ENCODE results near the gene CCNY.

CCNY gene

GRCh38 chr10:35448687-35449662 lies 112.7 kb downstream of the CCNY start:
- DNase-seq (ENCODE audit: low read depth in 1 of 2, low spot score in 1 of 2) = no peak

GRCh38 chr10:35449944-35450343 lies 113.6 kb downstream of the CCNY start:
- no peak for DNase-seq (ENCODE audit: low read depth in 1 of 2, low spot score in 1 of 2)

- DNase-seq (ENCODE audit: low read depth in 1 of 2, low spot score in 1 of 2) = no peak
These were observed 115.1 kb downstream of the CCNY start for GRCh38 chr10:35451151-35452016.

DNA sequence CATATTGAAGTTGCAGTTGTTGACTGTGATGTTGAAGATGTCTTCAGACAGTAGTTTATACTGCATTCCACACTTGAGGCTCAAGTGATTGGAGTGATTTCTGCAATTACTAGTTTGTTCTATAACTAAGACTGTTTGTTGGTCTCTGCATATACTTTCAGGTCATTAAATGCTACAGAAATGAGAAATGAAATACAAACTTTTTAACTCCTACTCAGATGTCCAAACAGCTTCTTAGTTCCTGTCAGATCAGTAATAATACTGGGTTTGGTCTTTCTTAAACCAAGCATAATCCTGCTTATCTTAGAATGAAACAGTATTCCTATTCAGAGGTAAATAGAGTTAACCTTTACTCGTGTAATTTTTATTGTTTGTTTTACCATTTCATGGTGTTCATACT lies 115.9 kb downstream of the CCNY start:
- DNase-seq (ENCODE audit: low read depth in 1 of 2, low spot score in 1 of 2) = no peak

GRCh38 chr10:35452847-35453246 lies 116.5 kb downstream of the CCNY start:
- no peak for DNase-seq (ENCODE audit: low read depth in 1 of 2, low spot score in 1 of 2)

GRCh38 chr10:35453855-35454532 lies 117.7 kb downstream of the CCNY start:
- DNase-seq (ENCODE audit: low read depth in 1 of 2, low spot score in 1 of 2) = no peak

DNA sequence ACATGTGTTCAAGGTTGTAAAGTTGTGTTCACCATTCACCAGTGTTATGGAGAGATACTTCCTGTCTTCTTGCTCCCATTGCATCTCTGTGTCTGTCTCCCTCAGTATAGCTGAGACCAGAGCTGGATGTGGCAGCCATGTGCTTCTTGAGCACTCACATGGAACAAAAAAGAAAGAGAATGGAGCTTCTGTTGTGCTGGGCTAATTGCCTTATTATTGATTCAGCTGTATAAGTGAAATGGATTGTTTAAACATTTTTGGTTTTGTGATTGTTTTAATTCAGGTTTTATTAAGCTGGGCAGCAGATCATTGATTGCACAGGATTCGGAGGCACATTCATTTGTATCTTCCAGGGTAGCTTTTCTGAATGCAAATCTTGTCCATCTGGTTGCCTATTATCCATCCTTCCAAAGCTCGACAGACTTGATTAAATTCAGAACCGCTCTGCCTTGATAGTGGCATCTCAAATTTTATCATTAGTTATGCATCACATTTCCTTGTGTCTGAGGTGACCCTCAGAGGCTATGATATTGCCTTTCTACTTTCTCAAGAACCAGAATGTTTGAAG lies 119.9 kb downstream of the CCNY start:
- DNase-seq (ENCODE audit: low read depth in 1 of 2, low spot score in 1 of 2) = no peak

DNA sequence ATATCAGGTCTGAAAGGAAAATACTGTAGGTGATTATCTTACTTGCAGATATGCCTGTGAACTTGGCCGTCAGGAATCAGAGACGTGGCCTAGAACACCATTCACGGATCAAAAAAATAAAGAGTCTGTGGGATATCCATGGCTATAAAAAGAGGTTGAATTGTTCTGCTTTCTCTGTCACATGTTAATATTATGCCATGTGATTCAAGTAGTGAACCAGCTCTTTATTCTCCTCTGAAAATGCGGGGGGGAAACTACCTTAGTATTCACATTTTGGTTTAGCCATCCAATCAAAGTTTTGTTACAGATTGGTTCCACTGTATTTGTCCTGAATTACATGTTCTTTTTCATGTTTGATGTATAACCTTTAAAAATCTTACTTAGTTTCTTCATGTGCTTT lies 120.5 kb downstream of the CCNY start:
- DNase-seq (ENCODE audit: low read depth in 1 of 2, low spot score in 1 of 2) = no peak

DNA sequence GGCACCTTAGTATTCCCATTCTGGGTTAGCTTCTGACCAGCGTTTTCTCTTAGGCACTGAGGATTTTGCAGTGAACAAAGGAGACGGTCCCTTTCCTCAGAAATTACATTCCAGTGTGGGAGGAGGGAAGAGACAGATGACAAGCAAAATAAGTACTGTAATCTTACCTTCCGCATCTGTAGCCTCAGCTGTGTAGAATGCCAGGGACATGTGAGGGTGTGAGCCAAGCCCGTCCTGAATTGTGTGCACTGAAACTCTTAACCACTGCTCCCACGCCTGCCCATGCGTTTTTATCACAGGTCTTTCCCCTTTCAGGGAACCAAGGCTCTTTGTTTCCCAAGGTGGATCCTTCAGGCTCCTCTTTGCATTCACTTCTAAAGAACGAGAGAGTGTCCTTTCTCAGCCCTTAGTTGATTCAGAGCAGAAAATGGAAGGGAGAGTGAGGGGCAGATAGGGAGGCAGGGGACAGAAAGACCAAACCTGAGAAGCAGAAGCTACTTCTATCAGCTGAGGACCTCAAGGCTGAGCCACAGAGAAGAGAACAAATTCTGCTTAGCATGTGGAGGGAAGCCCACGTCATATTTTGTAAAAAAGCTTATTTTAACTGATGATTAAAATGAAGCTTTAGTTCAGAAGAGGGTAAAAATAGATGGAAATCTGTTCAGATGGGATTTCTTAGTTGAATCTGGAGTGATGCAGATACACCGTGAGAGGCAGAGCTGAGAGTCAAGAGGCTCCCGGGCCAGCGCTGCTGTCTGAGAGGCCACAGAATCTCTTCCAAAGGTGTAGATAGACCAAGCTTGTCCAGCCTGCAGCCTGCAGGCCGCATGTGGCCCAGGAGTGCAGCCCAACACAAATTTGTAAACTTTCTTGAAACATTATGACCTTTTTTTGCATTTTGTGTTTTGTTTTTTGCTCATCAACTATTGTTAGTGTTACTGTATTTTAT lies 122.5 kb downstream of the CCNY start:
- no peak for DNase-seq (ENCODE audit: low read depth in 1 of 2, low spot score in 1 of 2)

DNA sequence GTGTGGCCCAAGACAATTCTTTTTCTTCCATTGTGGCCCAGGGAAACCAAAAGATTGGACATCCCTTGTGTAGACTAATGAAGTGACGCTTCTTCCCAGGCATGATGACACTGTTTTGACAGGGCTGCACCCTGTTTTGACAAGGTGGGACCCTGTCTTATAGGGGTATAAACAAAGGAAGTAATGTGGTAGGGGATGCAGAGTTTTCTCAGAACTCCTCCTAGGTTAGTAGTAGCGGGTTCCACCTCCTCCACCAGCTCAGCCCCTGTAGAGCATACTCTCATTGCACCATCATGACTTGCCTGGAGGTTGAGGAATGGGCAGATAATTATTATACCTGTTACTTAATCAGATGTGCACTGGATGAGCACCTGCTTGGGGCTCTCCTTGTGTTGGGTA lies 123.1 kb downstream of the CCNY start:
- DNase-seq (ENCODE audit: low read depth in 1 of 2, low spot score in 1 of 2) = no peak

DNA sequence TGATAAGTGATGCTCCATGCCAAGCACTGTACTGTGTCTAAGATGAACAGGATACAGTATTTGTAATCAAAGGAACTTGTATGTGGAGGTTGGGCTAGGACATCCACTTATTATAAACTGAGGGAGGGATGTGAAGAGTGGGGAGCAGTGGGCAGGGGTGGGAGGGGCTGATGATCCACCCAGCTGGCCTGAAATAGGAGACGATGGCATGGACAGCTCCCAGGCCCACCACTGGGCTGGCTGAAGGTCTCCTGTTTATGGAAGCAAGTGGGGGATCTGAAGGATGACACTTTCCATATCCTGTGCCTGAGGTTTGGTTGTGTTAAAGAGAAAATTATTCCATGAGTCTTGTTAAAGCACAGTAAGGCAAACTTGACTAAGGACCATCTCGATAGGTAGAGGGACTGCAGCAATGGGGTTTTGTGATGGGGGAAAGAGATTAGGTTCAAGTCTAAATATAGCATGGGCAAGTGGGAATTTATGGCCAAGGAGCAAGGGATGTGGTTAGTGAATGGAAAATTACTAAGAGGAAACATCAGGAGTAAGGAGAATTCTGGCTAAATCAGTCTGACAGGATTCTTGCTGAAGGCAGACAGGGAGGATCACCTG lies 124.6 kb downstream of the CCNY start:
- DNase-seq (ENCODE audit: low read depth in 1 of 2, low spot score in 1 of 2) = no peak

GRCh38 chr10:35462491-35462934 lies 126.2 kb downstream of the CCNY start:
- DNase-seq (ENCODE audit: low read depth in 1 of 2, low spot score in 1 of 2) = no peak

DNA sequence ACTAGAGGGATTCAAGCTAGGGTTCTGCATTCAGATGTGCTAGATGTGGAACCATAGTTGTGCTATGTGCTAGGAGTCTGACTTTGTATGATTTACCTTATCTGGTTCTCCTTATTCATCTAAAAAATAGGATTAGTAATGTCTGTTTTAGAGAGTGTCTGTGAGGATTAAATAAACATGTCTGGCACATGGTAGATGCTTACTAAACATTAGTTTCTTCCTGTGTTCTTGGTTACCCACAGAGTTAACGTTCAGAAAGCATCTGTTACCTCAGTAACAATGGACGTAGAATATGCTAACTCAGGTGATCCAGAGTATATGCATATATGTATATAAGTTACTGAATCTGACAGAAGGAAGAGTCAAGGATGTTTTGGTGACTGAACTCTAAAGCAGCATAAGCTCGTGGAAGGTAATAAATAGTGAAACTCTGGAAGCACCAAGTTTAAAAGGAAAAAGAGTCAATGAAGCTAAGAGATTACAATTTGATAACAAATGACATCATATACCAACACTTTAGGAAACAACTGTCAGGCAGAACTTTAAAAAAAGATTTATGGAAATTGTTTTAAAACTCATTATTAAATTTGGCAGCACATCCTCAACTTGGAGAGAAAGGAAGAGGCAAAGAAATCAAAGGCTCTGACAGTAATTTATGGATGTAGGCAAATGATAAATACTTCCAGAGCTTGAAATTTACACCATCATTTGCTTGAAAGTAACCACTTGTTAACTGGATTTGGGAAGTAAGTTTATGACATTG lies 127.0 kb downstream of the CCNY start:
- DNase-seq (ENCODE audit: low read depth in 1 of 2, low spot score in 1 of 2) = no peak

- DNase-seq (ENCODE audit: low read depth in 1 of 2, low spot score in 1 of 2) = no peak
These were observed 127.6 kb downstream of the CCNY start for GRCh38 chr10:35463878-35464277.

DNA sequence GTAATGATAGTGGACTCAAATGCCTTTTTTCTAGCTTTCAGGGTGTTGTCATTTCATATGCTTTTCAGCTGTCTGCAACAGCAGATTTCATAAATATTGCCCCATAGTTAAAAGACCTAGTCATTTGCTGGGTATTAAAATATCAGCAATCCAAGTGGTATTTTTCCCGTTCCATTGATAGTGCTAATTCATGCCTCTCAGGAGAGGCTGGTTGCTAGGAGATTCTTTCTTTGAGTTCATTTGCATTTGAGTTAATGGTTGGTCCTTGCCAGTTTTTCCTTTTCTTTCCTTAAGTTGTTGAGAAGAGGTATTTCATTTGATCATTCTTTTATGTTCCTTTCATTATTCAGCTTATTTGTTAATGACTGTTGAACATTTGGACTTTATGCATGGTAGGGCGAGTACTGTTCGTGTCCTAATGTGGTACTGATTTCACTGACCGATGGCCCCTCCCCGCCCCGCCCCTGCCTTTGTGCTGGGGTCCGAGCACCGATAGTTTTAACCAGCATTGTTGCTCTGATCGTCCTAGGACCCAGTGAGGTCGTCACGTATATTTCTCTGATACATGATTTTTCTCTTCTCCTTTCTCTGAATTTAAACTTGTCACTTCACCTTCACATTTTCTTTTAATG lies 128.6 kb downstream of the CCNY start:
- DNase-seq (ENCODE audit: low read depth in 1 of 2, low spot score in 1 of 2) = no peak

GRCh38 chr10:35465673-35466072 lies 129.4 kb downstream of the CCNY start:
- no peak for DNase-seq (ENCODE audit: low read depth in 1 of 2, low spot score in 1 of 2)

- DNase-seq (ENCODE audit: low read depth in 1 of 2, low spot score in 1 of 2) = no peak
These were observed 129.9 kb downstream of the CCNY start for GRCh38 chr10:35466170-35466569.

GRCh38 chr10:35466661-35467060 lies 130.4 kb downstream of the CCNY start:
- no peak for DNase-seq (ENCODE audit: low read depth in 1 of 2, low spot score in 1 of 2)
